Lung (tissue), 12 donors: Measurements from ENCODE around the gene FGF5. TPM values are rescaled to one million over a fixed set of nuclear protein-coding genes. Genes with fewer than 3 reads are reported as not detected.

Experiments
- ATAC-seq: fragments of 200-7000 bp; cut with Tn5 transposase; one replicate; pipeline ENCODE4 v1.9.1; 2020; ENCODE audit warnings: moderate number of reproducible peaks; ENCODE audit not compliant: insufficient read depth, low FRiP score
- DNase-seq, 3 donors: peaks; one replicate each; pipeline ENCODE4 v3.0.0-alpha.2; 2013 to 2017
- H3K27ac ChIP-seq, 2 donors: one replicate each; pipeline ENCODE4 v1.5.1; 2013; ENCODE audit warnings: mild to moderate bottlenecking in 2 of 2, moderate library complexity in 2 of 2, control low read depth in 1 of 2, inconsistent platforms in 1 of 2, low read depth in 1 of 2, low read length in 1 of 2
- H3K27me3 ChIP-seq, 3 donors: one replicate each; pipeline ENCODE4 v1.5.1; 2013; ENCODE audit warnings: low read length in 2 of 3; ENCODE audit not compliant: control insufficient read depth in 3 of 3, insufficient read depth in 3 of 3
- H3K36me3 ChIP-seq, 4 donors: one replicate each; pipeline ENCODE4 v1.5.1; 2013; ENCODE audit warnings: low read length in 4 of 4, mild to moderate bottlenecking in 1 of 4, moderate library complexity in 1 of 4; ENCODE audit not compliant: control insufficient read depth in 4 of 4, insufficient read depth in 4 of 4
- H3K4me1 ChIP-seq, 5 donors: one replicate each; pipeline ENCODE4 v1.5.1; 2013; ENCODE audit warnings: low read length in 5 of 5, mild to moderate bottlenecking in 2 of 5, moderate library complexity in 1 of 5; ENCODE audit not compliant: control insufficient read depth in 5 of 5, insufficient read depth in 5 of 5
- H3K4me3 ChIP-seq: one replicate; pipeline ENCODE4 v1.5.1; 2013; ENCODE audit warnings: mild to moderate bottlenecking, control low read depth, moderate library complexity
- H3K9ac ChIP-seq, 2 donors: one replicate each; pipeline ENCODE4 v1.5.1; 2013; ENCODE audit warnings: low read length in 2 of 2, control low read depth in 1 of 2; ENCODE audit not compliant: insufficient read depth in 1 of 2
- H3K9me3 ChIP-seq, 4 donors: one replicate each; pipeline ENCODE4 v1.5.1; 2013; ENCODE audit warnings: low read length in 3 of 4, mild to moderate bottlenecking in 1 of 4, moderate library complexity in 1 of 4; ENCODE audit not compliant: control insufficient read depth in 4 of 4, insufficient read depth in 3 of 4
- WGBS, 2 donors: extraction: QIAGEN DNeasy Blood & Tissue Kit; methylation state at CpG; one replicate each; pipeline ENCODE4 v1.1.7; 2013; 5-methylcytosine and 5-hydroxymethylcytosine counted together
- polyA plus RNA-seq, 2 donors: library from polyadenylated mRNA; stranded (reverse); fragments of 200-250 nt; gene quantifications; one replicate each; pipeline ENCODE4 v1.2.1, GENCODE V29; 2013
- total RNA-seq, 2 donors: library from RNA; depleted of rRNA in 1 of 2; stranded (reverse); fragments of >200 nt in 1 of 2; gene quantifications; one replicate each; pipeline ENCODE4 v1.2.1, GENCODE V29; 2014 to 2021
- TF ChIP-seq, protein P1 (sequence below): IDR thresholded peaks from 2 replicates; pipeline ENCODE4 v1.5.1; 2012; ENCODE audit warnings: mild to moderate bottlenecking; ENCODE audit errors: control extremely low read depth, extremely low read depth
- donor health status: control.
- donor health status: control.
- donor health status: Bipolar disorder and iron deficiency.
- donor health status: healthy.
- donor health status: DM: yes; HTN: yes; CAD: no.

FGF5 gene
- total and polyA plus RNA-seq, 4 donors, result 0.18 TPM; not detected in 3

DNA sequence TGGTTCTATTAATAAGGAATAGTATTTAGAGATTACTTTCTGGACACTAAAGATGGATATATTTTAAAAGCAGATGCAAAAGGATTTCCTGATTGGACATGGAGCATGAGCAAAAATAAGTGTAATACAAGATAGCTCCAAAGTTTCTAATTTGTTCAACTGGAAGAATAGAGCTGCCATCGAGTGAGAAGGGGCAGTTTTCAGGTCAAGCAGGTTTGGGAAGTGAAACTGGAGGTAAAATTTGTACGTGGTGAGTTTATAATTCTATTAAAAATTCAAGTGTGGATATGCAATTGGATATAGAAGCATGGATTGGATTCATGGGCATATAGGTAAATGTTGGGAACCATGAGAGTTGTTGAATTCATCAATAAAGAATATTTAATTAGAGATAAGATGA lies 37.3 kb upstream of the FGF5 start:
- H3K9me3 ChIP-seq, result no peaks in the 10 kb centered on the region
- no peak overlapping the region for H3K4me3 ChIP-seq
- no peaks in the 10 kb centered on the region for H3K36me3 ChIP-seq
- peaks cover 0 to 11% (median 8%) of the 10 kb centered on the region in 3 donors for H3K27me3 ChIP-seq
- 52 to 71% methylated on average over 2 of the region's 2 CpGs for WGBS, 2 donors
- no peak overlapping the region for H3K27ac ChIP-seq
- no peak overlapping the region for H3K9ac ChIP-seq
- DNase-seq, result no peak
- ATAC-seq, result no peak
- TF ChIP-seq, protein P1, sequence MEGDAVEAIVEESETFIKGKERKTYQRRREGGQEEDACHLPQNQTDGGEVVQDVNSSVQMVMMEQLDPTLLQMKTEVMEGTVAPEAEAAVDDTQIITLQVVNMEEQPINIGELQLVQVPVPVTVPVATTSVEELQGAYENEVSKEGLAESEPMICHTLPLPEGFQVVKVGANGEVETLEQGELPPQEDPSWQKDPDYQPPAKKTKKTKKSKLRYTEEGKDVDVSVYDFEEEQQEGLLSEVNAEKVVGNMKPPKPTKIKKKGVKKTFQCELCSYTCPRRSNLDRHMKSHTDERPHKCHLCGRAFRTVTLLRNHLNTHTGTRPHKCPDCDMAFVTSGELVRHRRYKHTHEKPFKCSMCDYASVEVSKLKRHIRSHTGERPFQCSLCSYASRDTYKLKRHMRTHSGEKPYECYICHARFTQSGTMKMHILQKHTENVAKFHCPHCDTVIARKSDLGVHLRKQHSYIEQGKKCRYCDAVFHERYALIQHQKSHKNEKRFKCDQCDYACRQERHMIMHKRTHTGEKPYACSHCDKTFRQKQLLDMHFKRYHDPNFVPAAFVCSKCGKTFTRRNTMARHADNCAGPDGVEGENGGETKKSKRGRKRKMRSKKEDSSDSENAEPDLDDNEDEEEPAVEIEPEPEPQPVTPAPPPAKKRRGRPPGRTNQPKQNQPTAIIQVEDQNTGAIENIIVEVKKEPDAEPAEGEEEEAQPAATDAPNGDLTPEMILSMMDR, result no peak
- H3K4me1 ChIP-seq, result no peaks in the 10 kb centered on the region

DNA sequence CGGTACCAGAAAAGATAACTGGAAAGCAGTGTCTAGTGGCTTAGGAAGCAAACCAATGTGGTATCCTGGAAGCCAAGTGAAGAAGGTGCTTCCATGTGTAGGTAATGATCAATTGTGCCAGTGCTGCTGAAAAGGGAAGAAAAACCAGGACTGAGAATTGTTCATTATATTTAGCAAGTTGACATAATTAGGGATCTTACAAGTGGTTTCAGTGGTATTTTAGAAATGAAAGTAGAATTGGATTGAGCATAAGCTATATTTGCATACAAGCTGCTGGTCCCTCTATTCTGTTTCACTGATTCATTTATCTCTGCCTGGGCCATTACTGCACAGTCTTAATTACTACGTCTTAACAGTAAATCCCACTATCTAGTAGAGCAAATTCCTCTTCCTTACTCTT lies 36.9 kb upstream of the FGF5 start:
- H3K9ac ChIP-seq, result no peak overlapping the region
- no peak overlapping the region for H3K27ac ChIP-seq
- no peaks in the 10 kb centered on the region for H3K4me1 ChIP-seq
- peaks cover 0 to 11% (median 8%) of the 10 kb centered on the region in 3 donors for H3K27me3 ChIP-seq
- 85 to 90% methylated on average over 2 of the region's 2 CpGs for WGBS, 2 donors
- ATAC-seq (no peak), DNase-seq (no peak)
- H3K4me3 ChIP-seq, result no peak overlapping the region
- H3K9me3 ChIP-seq, result no peaks in the 10 kb centered on the region
- TF ChIP-seq, protein P1, result no peak
- H3K36me3 ChIP-seq, result no peaks in the 10 kb centered on the region

DNA sequence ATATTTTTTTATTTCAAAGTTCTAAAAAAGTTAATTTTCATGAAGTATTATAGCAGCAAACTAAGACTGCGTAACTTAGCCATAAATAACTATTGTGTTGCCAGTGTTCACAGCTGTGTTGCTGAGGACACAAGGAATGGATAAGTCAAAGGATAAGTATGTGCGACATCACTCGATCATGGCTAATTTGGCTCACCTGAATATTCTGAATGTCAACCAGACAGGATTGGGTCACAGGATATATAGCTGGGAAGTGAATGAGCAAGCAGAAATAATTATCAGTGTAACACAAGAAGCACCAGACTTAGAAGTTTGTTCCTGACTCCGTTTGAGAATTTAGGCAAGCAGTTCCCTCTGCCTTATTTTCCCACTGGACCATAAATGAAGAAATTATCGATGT lies 35.3 kb upstream of the FGF5 start:
- WGBS, 2 donors, result 86 to 88% methylated on average over 5 of the region's 5 CpGs
- no peaks in the 10 kb centered on the region for H3K36me3 ChIP-seq
- peaks cover 0 to 8% (median 1%) of the 10 kb centered on the region in 3 donors for H3K27me3 ChIP-seq
- TF ChIP-seq, protein P1, result no peak
- no peak for ATAC-seq
- no peaks in the 10 kb centered on the region for H3K4me1 ChIP-seq
- H3K4me3 ChIP-seq, result no peak overlapping the region
- no peak overlapping the region for H3K9ac ChIP-seq
- DNase-seq, result no peak
- no peak overlapping the region for H3K27ac ChIP-seq
- no peaks in the 10 kb centered on the region for H3K9me3 ChIP-seq

DNA sequence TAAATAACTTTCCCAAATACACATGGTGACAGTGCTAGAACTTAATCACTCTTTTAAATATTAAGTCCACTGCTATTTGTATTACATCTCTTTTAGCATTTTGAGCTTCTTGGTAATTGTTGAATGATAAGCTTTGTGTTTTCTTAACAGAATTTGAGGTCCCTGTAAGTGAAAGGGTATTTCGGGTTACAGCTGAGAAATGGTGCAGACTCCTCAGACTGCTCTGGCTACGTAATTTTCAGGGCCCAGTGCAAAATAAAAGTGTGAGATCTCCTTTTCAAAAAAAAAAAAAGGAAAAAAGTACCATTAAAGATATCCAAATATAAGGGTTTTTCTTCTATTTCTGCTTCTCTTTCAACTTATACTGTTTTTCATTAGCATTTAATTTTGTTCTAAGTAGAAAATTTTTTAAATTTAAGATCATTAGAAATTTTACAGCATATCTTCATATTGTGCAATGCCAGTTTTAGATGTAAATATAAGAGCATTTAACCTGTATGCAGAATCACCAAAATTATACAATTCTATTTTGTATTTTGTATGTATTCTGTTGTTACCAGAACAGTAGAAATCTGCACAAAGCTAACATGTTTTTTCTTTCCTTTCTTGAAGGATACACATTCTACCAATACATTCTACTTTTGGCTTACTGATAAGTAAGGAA lies 33.6 kb upstream of the FGF5 start:
- DNase-seq, result no peak
- TF ChIP-seq, protein P1, result no peak
- H3K4me1 ChIP-seq, result no peaks in the 10 kb centered on the region
- WGBS, 2 donors, result 89 to 93% methylated on average over 2 of the region's 2 CpGs
- H3K27ac ChIP-seq, result no peak overlapping the region
- H3K27me3 ChIP-seq, result peaks cover 0 to 5% (median under 1%) of the 10 kb centered on the region in 3 donors
- H3K9ac ChIP-seq, result no peak overlapping the region
- no peak overlapping the region for H3K4me3 ChIP-seq
- H3K9me3 ChIP-seq, result no peaks in the 10 kb centered on the region
- ATAC-seq, result no peak
- H3K36me3 ChIP-seq, result no peaks in the 10 kb centered on the region
